OCI-LY1 (cell line): ENCODE results near the gene S1PR4.

Experiments used
- H2AFZ ChIP-seq: fragments of 200-600 bp; sonication (generic), shearing (Covaris generic); 2 replicates; pipeline ENCODE4 v1.6.0; 2014; ENCODE audit warnings: antibody characterized with exemption, mild to moderate bottlenecking, low read length
- H3F3A ChIP-seq: fragments of 200-600 bp; sonication (generic), shearing (Covaris generic); 2 replicates; pipeline ENCODE4 v1.6.0; 2014; ENCODE audit warnings: mild to moderate bottlenecking, antibody characterized with exemption, low read length, moderate library complexity; ENCODE audit not compliant: insufficient read depth
- H3K27ac ChIP-seq: fragments of 200-600 bp; sonication (generic); 2 replicates; pipeline ENCODE4 v1.5.1; 2014; ENCODE audit warnings: low read length, mixed run types, mild to moderate bottlenecking, low read depth; ENCODE audit not compliant: poor library complexity, severe bottlenecking
- H3K27me3 ChIP-seq: fragments of 200-600 bp; sonication (generic); 2 replicates; pipeline ENCODE4 v1.6.0; 2014; ENCODE audit warnings: antibody characterized with exemption, mild to moderate bottlenecking, low read length, moderate library complexity; ENCODE audit not compliant: insufficient read depth
- H3K36me3 ChIP-seq: fragments of 200-600 bp; sonication (generic); 2 replicates; pipeline ENCODE4 v1.6.1; 2014; ENCODE audit warnings: mild to moderate bottlenecking, antibody characterized with exemption, low read length, moderate library complexity, mixed read lengths; ENCODE audit not compliant: insufficient read depth
- H3K4me1 ChIP-seq: fragments of 200-600 bp; sonication (generic); 2 replicates; pipeline ENCODE4 v1.5.1; 2014; ENCODE audit warnings: mild to moderate bottlenecking, low read length, moderate library complexity; ENCODE audit not compliant: insufficient read depth, severe bottlenecking
- H3K4me2 ChIP-seq: fragments of 200-600 bp; sonication (generic), shearing (Covaris generic); 2 replicates; pipeline ENCODE4 v1.6.1; 2014; ENCODE audit warnings: low read length
- H3K4me3 ChIP-seq: fragments of 200-600 bp; sonication (generic); 2 replicates; pipeline ENCODE4 v1.5.1; 2014; ENCODE audit warnings: low read length, low read depth, mild to moderate bottlenecking, mixed read lengths; ENCODE audit not compliant: poor library complexity, severe bottlenecking
- H3K79me2 ChIP-seq: fragments of 200-600 bp; shearing (Covaris generic); 2 replicates; pipeline ENCODE4 v1.6.1; 2016; ENCODE audit warnings: mixed run types, low read length, mixed read lengths; ENCODE audit not compliant: insufficient read depth
- H3K9ac ChIP-seq: fragments of 200-600 bp; sonication (generic), shearing (Covaris generic); 2 replicates; pipeline ENCODE4 v1.6.1; 2014; ENCODE audit warnings: mild to moderate bottlenecking, low read length, mixed read lengths
- H3K9me2 ChIP-seq: fragments of 200-600 bp; sonication (generic), shearing (Covaris generic); 2 replicates; pipeline ENCODE4 v1.6.1; 2014; ENCODE audit warnings: low read depth, mild to moderate bottlenecking, low read length, mixed read lengths
- H3K9me3 ChIP-seq: fragments of 200-600 bp; shearing (Covaris generic); 2 replicates; pipeline ENCODE4 v1.6.1; 2014; ENCODE audit warnings: low read length, mixed read lengths
- H4K20me1 ChIP-seq: fragments of 200-600 bp; sonication (generic), shearing (Covaris generic); 2 replicates; pipeline ENCODE4 v1.6.0; 2016; ENCODE audit warnings: mild to moderate bottlenecking, low read length; ENCODE audit not compliant: insufficient read depth
- CTCF ChIP-seq: fragments of 200-600 bp; sonication (generic), shearing (Covaris generic); IDR thresholded peaks from 2 replicates; pipeline ENCODE4 v1.5.1; 2017; ENCODE audit warnings: mild to moderate bottlenecking, antibody characterized with exemption, low read length, moderate library complexity, mixed read lengths
- EZH2 ChIP-seq: fragments of 200-600 bp; sonication (generic), shearing (Covaris generic); IDR thresholded peaks from 2 replicates; pipeline ENCODE4 v1.8.0; 2017; ENCODE audit warnings: borderline replicate concordance, mixed run types, mild to moderate bottlenecking, antibody characterized with exemption, low read length, moderate library complexity, mixed read lengths

Gene S1PR4

DNA sequence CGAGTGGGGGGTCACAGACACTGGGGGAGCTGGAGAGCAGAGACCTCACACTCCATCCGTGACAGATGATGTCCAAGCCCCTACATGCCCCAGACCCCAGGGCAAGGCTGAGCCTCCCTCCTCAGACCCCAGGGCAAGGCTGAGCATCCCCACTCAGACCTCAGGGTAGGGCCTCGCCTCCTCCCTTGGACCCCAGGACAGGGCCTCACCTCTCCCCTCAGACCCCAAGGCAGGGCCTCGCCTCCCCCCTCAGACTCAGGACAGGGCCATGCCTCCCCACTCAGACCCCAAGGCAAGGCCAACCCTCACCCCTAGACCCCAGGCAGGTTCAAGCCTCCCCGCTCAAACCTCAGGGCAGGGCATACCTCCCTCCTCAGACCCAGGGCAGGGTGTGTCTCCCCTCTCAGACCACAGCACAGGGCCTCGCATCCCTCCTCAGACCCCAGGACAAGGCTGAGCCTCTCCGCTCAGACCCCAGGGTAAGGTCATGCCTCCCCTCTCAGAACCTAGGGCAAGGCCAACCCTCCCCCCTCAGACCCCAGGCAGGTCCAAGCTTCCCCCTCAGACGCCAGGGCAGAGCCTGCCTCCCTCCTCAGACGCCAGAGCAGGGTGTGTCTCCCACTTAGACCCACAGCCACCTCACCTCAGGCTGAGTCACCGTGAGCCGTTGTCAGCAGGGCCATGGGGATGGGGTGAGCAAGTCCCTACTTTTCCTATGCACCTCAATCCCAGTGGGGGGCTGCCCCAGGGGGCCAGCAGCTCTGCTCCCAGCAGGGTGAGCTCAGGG, 1.7 kb upstream of the S1PR4 start:
- Histone ChIP-seq H3K27ac (no peak overlapping the region), H3K4me1 (peaks cover 28% of the 10 kb centered on the region), H3K36me3 (no peaks in the 10 kb centered on the region), H3K9me2 (no peaks in the 10 kb centered on the region), H2AFZ (no peak overlapping the region), H3K9ac (no peak overlapping the region), H3K27me3 (peaks cover 7% of the 10 kb centered on the region; the same call in 1 of the 2 replicates), H3K4me2 (no peak overlapping the region), H4K20me1 (no peaks in the 10 kb centered on the region), H3K9me3 (no peaks in the 10 kb centered on the region), H3K79me2 (no peaks in the 10 kb centered on the region), H3K4me3 (no peak overlapping the region), H3F3A (no peaks in the 10 kb centered on the region)
- no peak for TF ChIP-seq EZH2

DNA sequence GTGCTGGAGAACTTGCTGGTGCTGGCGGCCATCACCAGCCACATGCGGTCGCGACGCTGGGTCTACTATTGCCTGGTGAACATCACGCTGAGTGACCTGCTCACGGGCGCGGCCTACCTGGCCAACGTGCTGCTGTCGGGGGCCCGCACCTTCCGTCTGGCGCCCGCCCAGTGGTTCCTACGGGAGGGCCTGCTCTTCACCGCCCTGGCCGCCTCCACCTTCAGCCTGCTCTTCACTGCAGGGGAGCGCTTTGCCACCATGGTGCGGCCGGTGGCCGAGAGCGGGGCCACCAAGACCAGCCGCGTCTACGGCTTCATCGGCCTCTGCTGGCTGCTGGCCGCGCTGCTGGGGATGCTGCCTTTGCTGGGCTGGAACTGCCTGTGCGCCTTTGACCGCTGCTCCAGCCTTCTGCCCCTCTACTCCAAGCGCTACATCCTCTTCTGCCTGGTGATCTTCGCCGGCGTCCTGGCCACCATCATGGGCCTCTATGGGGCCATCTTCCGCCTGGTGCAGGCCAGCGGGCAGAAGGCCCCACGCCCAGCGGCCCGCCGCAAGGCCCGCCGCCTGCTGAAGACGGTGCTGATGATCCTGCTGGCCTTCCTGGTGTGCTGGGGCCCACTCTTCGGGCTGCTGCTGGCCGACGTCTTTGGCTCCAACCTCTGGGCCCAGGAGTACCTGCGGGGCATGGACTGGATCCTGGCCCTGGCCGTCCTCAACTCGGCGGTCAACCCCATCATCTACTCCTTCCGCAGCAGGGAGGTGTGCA, 587 bp downstream of the S1PR4 start:
- H3F3A ChIP-seq: no peaks in the 10 kb centered on the region
- H3K4me3 ChIP-seq: peak overlapping the region; percentile 45
- TF ChIP-seq CTCF (no peak), EZH2 (no peak)
- H3K79me2 ChIP-seq: no peaks in the 10 kb centered on the region
- no peaks in the 10 kb centered on the region for H3K9me3 ChIP-seq
- no peak overlapping the region for H2AFZ ChIP-seq
- H3K4me1 ChIP-seq: peaks cover 28% of the 10 kb centered on the region
- no peaks in the 10 kb centered on the region for H4K20me1 ChIP-seq
- H3K9me2 ChIP-seq: no peaks in the 10 kb centered on the region
- H3K27ac ChIP-seq: no peak overlapping the region
- no peak overlapping the region; the same call in 1 of the 2 replicates for H3K9ac ChIP-seq
- peak overlapping the region; percentile 11; the same call in 1 of the 2 replicates for H3K4me2 ChIP-seq
- H3K27me3 ChIP-seq: 0 out of 2 replicates have a peak, but pooled peaks cover 7% of the 10 kb centered on the region
- no peaks in the 10 kb centered on the region for H3K36me3 ChIP-seq

- H3K4me3 ChIP-seq: peak overlapping the region; percentile 45
Measured at GRCh38 chr19:3179739-3180293, 1.2 kb downstream of the S1PR4 start.

More at GRCh38 chr19:3179739-3180293, 1.2 kb downstream of the S1PR4 start:
- Histone ChIP-seq H3K9me2 (no peaks in the 10 kb centered on the region), H3K27ac (peak overlapping the region; percentile 66), H3K27me3 (0 out of 2 replicates have a peak, but pooled peaks cover 7% of the 10 kb centered on the region), H3K4me1 (peaks cover 34% of the 10 kb centered on the region), H3K9me3 (no peaks in the 10 kb centered on the region), H3K4me2 (peak overlapping the region; percentile 76), H4K20me1 (no peaks in the 10 kb centered on the region), H3K9ac (peak overlapping the region; percentile 55; the same call in 1 of the 2 replicates), H3F3A (no peaks in the 10 kb centered on the region), H3K36me3 (no peaks in the 10 kb centered on the region), H2AFZ (no peak overlapping the region), H3K79me2 (no peaks in the 10 kb centered on the region)
- TF ChIP-seq EZH2 (no peak), CTCF (no peak)
